Ureter (tissue), 1 donor: Measurements from ENCODE around the gene PUM1. TPM values are rescaled to one million over a fixed set of nuclear protein-coding genes. Genes with fewer than 3 reads are reported as not detected.
"Not testable (repeated sequence)": the region's sequence is repeated elsewhere in the genome, so short reads cannot be mapped to it uniquely, and the experiment has no call there.

ENCODE experiments used
- DNase-seq: peaks from one replicate; pipeline ENCODE4 v3.0.0-alpha.2; 2020; ENCODE audit warnings: low spot score
- total RNA-seq: library from RNA; stranded (reverse); gene quantifications from one replicate; pipeline ENCODE4 v1.2.4, GENCODE V29; 2023
- donor health status: DM: yes; HTN: yes; CAD: no.

PUM1 gene
- total RNA-seq, 1 donor from 2014 or later, result 174 TPM

DNA sequence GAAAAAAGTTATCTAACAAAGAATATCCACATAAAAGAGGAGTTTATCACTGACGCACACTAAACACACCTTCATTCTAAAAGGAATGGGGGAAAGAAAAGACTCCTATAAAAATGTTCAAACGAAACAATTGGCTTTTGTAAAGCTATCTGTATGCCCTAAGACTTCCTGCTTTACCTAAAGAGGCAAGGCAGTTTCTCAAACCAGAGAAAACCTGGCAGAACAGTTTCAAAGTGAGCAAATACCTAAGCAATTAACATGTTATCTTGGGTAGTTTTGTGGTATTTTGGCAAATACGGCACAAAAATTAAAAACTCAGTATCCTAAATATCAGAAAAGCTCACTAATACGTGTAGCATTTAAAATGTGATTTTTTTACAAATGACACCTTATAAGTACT, 1.9 kb downstream of the PUM1 start:
- no peak for DNase-seq

DNA sequence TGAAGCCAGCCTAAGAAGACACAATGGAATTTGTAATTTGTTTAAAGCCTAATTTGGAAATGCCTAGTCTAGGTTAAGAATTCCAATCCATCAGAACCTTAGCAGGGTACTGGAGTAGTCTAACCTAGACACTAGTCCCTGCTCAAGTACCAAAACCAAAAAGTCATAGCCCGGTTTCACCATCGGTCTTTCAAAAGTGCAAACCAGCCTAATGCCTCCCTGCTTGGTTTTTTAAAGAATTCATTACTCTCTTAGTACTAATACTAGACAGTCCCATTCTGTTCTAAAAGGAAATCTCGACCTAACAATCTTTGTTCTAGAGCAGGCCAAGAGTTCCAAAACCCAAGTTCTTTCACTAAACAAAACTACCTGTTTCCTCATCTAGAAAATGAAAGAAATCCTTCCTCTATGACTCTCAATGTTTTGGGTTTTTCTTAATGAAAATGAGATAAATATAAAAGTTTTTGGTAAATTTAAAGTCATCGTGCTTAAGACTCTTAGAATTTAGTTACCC, 2.6 kb downstream of the PUM1 start:
- no peak for DNase-seq

DNA sequence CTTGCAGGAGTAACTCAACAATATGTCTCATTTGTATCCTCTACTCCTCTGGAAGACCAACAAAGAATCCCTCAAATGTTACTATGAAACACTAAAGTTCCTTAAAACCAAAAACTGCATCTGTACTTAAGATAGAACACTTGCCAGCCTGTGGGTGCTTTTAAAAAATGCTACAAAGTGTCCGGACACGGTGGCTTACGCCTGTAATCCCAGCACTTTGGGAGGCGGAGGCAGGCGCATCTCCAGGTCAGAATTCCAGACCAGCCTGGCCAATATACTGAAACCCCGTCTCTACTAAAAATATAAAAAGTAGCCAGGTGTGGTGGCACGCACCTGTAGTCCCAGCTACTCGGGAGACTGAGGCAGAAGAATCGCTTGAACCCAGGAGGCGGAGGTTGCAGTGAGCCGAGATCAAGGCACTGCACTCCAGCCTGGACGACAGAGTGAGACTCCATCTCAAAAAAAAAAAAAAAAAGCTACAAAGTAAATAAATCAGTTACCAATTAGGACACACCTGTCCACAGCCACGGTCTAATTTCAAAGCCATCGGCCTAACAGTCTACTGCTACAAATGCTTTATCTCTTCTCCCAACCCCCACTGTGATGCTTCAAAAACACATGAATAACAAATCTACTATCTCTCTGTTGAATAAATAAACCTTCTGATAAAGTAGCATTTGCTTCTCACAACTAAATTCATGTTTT, 3.2 kb downstream of the PUM1 start:
- not testable (repeated sequence) for DNase-seq

DNA sequence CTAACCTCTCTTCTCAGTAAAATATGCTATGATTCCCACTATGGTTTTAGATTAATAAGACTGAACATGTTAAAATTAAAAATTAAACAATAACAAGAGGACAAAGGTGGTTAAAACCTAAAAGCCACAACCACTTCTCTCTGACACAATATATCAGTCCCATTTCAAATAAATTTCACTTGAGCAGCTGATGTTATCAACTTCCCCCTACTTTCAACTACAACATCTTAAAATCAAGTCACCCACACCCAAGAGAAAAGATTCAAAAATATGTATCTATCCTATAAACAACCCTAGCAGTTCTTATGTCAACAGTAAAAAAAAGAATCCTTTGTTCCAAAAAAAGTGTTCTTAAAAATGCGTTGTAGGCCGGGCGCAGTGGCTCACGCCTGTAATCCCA, 7.5 kb downstream of the PUM1 start:
- DNase-seq, result no peak

GRCh38 chr1:31055953-31056352, 9.6 kb downstream of the PUM1 start:
- no peak for DNase-seq

- DNase-seq, result no peak
These were observed 10.0 kb downstream of the PUM1 start for GRCh38 chr1:31055501-31055900.

- no peak for DNase-seq
These were observed 10.5 kb downstream of the PUM1 start for GRCh38 chr1:31054958-31055481.

- no peak for DNase-seq
These were observed 11.2 kb downstream of the PUM1 start for GRCh38 chr1:31054349-31054748.

DNA sequence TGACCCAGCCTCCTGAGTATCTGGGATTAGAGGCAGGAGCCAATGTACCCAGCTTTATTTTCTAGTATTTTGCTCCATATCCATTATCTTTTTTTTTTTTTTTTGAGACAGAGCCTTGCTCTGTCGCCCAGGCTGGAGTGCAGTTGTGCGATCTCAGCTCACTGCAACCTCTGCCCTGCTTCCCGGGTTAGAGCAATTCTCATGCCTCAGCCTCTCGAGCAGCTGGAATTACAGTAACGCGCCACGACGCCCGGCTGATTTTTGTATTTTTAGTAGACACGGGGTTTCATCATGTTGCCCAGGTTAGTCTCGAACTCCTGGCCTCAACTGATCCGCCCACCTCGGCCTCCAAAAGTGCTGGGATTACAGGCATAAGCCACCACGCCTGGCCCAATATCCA, 12.9 kb downstream of the PUM1 start:
- DNase-seq, result not testable (repeated sequence)

GRCh38 chr1:31051611-31052010, 13.9 kb downstream of the PUM1 start:
- DNase-seq, result no peak

- not testable (repeated sequence) for DNase-seq
These were observed 18.0 kb downstream of the PUM1 start for GRCh38 chr1:31047507-31047906.

DNA sequence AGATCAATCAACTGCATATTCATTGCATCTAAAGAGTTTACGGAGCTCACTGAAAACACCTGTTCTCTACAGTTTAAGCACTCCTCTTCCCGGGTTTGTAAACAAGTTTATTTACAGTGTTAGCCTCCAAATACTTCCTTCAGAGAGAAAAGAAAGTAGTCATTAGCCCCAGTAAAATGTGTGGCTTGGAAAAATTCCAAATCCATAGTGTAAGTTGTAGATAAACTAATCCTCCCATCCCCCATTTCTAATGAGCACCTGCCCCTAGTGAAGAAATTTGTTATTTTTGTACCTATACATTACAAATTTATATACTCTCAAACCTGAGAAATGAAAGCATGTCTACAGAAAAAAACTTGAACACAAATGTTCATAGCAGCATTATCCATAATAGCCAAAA, 21.9 kb downstream of the PUM1 start:
- DNase-seq, result no peak

GRCh38 chr1:31042656-31043055, 22.9 kb downstream of the PUM1 start:
- no peak for DNase-seq

- no peak for DNase-seq
These were observed 24.0 kb downstream of the PUM1 start for GRCh38 chr1:31041529-31041928.

DNA sequence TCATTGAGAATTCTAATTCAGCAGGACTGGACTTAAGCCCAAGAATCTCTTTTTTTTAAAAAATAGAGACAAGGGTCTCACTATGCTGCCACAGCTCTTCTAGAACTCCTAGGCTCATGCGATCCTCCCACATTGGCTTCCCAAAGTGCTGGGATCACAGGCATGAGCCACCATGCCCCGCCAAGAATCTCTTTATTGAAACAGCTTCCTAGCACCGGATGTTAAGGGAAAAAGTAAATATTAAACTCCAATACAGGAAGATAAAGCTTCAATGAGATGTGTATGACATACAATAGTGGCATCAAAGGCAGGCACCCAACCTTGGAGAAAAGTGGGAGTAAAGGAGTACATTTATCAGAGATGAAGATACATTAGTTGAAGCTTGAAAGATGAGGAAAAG, 25.5 kb downstream of the PUM1 start:
- no peak for DNase-seq

DNA sequence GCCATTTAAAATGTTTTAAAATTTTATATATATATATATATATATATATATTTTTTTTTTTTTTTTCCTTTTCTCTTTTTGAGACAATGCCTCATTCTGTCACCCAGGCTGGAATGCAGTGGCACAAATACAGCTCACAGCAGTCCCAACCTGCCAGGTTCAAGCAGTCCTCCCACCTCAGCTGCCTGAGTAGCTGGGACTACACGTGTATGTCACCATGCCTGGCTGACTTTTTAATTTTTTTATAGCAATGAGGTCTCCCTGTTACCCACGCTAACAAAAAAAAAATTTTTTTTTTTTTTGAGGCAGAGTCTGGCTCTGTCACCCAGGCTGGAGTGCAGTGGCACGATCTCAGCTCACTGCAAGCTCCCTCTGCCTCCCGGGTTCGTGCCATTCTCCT, 26.6 kb downstream of the PUM1 start:
- not testable (repeated sequence) for DNase-seq

- no peak for DNase-seq
These were observed 27.2 kb downstream of the PUM1 start for GRCh38 chr1:31038360-31038759.

- no peak for DNase-seq
These were observed 28.6 kb downstream of the PUM1 start for GRCh38 chr1:31036749-31037500.

- DNase-seq, result no peak
These were observed 31.9 kb downstream of the PUM1 start for GRCh38 chr1:31033598-31033997.

DNA sequence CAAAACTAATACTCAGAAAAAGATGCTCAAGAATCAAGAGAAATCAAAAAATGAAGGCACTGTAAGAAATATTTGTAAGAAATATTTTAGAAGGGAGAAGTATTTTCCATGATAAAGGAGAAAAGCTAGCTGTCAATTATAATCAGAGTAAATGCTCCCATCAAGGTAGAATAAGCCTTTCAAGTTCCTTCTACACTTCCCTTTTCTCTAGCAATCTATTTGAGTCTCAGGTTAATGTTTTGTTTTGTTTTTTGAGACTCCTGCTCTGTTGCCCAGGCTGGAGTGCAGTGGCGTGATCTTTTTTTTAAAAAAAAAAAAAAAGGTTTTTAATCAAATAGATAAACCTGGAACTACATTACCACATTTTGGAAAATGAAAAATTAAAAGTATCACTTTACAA, 33.3 kb downstream of the PUM1 start:
- DNase-seq, result no peak

GRCh38 chr1:31031330-31032143, 34.0 kb downstream of the PUM1 start:
- DNase-seq, result no peak

DNA sequence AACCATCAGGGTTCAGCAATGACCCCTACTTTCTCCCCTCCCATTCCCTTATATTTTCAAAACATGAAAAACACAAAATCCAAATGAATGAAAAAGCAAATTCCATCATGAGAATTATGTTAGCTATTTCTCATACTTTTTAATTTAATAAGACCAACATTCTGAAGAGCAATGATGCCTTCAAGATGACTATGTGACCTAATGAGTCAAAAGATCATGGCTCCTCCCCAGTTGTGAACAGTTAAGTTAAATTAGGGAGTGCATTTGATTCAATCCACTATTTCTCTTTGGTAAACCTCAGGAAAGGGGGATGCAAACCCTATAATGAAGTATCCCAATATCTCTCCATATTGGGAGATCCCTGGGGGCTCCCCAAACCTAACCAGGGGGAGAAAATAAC, 36.5 kb downstream of the PUM1 start:
- no peak for DNase-seq
